GM23338 (cell line): ENCODE results near the gene FIGN. TPM values are rescaled to one million over a fixed set of nuclear protein-coding genes. Genes with fewer than 3 reads are reported as not detected.

ENCODE experiments used
- ATAC-seq: fragments of 200-7000 bp; cut with Tn5 transposase; 3 replicates; pipeline ENCODE4 v1.9.1; 2020
- DNase-seq: peaks from one replicate; pipeline ENCODE4 v3.0.0-alpha.2; 2015; ENCODE audit warnings: low spot score
- H2AFZ ChIP-seq: fragments of 200-600 bp; sonication (generic); 2 replicates; pipeline ENCODE4 v1.8.0; 2016; ENCODE audit warnings: antibody characterized with exemption, mild to moderate bottlenecking, moderate library complexity
- H3F3A ChIP-seq: fragments of 200-600 bp; sonication (generic); replicated peaks from 2 replicates; pipeline ENCODE4 v1.8.0; 2017; ENCODE audit warnings: antibody characterized with exemption, mixed run types, low read depth
- H3K27ac ChIP-seq: fragments of 200-600 bp; sonication (generic); 2 replicates; pipeline ENCODE4 v1.6.1; 2016; ENCODE audit warnings: low read depth
- H3K27me3 ChIP-seq: fragments of 200-600 bp; sonication (generic); 2 replicates; pipeline ENCODE4 v1.8.0; 2016; ENCODE audit warnings: mild to moderate bottlenecking, mixed run types, moderate library complexity; ENCODE audit not compliant: insufficient read depth
- H3K36me3 ChIP-seq: fragments of 200-600 bp; sonication (generic); 2 replicates; pipeline ENCODE4 v1.8.0; 2016; ENCODE audit warnings: mild to moderate bottlenecking; ENCODE audit not compliant: insufficient read depth
- H3K4me1 ChIP-seq: fragments of 200-600 bp; sonication (generic); 2 replicates; pipeline ENCODE4 v1.8.0; 2016; ENCODE audit warnings: mild to moderate bottlenecking, moderate library complexity; ENCODE audit not compliant: insufficient read depth
- H3K4me2 ChIP-seq: fragments of 200-600 bp; sonication (generic); 2 replicates; pipeline ENCODE4 v1.7.1; 2017; ENCODE audit warnings: mixed run types
- H3K4me3 ChIP-seq: fragments of 200-600 bp; sonication (generic); 2 replicates; pipeline ENCODE4 v1.6.1; 2016; ENCODE audit warnings: mixed run types
- H3K79me2 ChIP-seq: fragments of 200-600 bp; sonication (generic); replicated peaks from 2 replicates; pipeline ENCODE4 v1.8.0; 2017; ENCODE audit warnings: mild to moderate bottlenecking; ENCODE audit not compliant: insufficient read depth
- H3K9me2 ChIP-seq: fragments of 200-600 bp; sonication (generic); 2 replicates; pipeline ENCODE4 v1.8.0; 2017; ENCODE audit not compliant: insufficient read depth
- H4K20me1 ChIP-seq: fragments of 200-600 bp; sonication (generic); replicated peaks from 2 replicates; pipeline ENCODE4 v1.8.0; 2017; ENCODE audit warnings: mild to moderate bottlenecking; ENCODE audit not compliant: insufficient read depth
- H3K27ac Mint-ChIP-seq: 2 replicates; pipeline ENCODE4 v1.8.0; 2020; ENCODE audit warnings: inconsistent platforms, mild to moderate bottlenecking, moderate library complexity, mixed read lengths
- H3K27me3 Mint-ChIP-seq: 3 replicates; pipeline ENCODE4 v1.8.0; 2022; ENCODE audit warnings: low read depth, mild to moderate bottlenecking, moderate library complexity, mixed read lengths, inconsistent platforms; ENCODE audit not compliant: insufficient read depth, poor library complexity
- H3K36me3 Mint-ChIP-seq: 3 replicates; pipeline ENCODE4 v1.8.0; 2021; ENCODE audit warnings: low read depth, mild to moderate bottlenecking, inconsistent platforms, moderate library complexity, mixed read lengths
- H3K4me1 Mint-ChIP-seq: 3 replicates; pipeline ENCODE4 v1.8.0; 2020; ENCODE audit warnings: mild to moderate bottlenecking, inconsistent platforms, mixed read lengths
- H3K4me3 Mint-ChIP-seq: 3 replicates; pipeline ENCODE4 v1.8.0; 2021; ENCODE audit warnings: moderate library complexity, mild to moderate bottlenecking, inconsistent platforms, mixed read lengths
- H3K9me3 Mint-ChIP-seq: 3 replicates; pipeline ENCODE4 v1.8.0; 2020; ENCODE audit warnings: moderate library complexity, mild to moderate bottlenecking, inconsistent platforms, mixed read lengths
- CREB1 ChIP-seq: fragments of 250-450 bp; sonication (Bioruptor Pico); IDR thresholded peaks from 2 replicates; pipeline ENCODE4 v1.5.0; 2020; ENCODE audit warnings: low read depth, mild to moderate bottlenecking, moderate library complexity
- EZH2 ChIP-seq: fragments of 200-600 bp; sonication (generic); IDR thresholded peaks from one replicate; pipeline ENCODE4 v1.8.0; 2017; ENCODE audit warnings: antibody characterized with exemption, mild to moderate bottlenecking, low read depth; ENCODE audit not compliant: unreplicated experiment
- JUNB ChIP-seq: IDR thresholded peaks from one replicate; pipeline ENCODE4 v1.6.1; 2016; ENCODE audit warnings: antibody characterized with exemption; ENCODE audit not compliant: unreplicated experiment
- NANOG ChIP-seq: IDR thresholded peaks from 2 replicates; pipeline ENCODE4 v1.6.1; 2016; ENCODE audit warnings: antibody characterized with exemption, borderline replicate concordance
- POLR2AphosphoS5 ChIP-seq: IDR thresholded peaks from 2 replicates; pipeline ENCODE4 v1.6.1; 2016; ENCODE audit warnings: antibody characterized with exemption, low read depth
- STAT1 ChIP-seq: IDR thresholded peaks from one replicate; pipeline ENCODE4 v1.6.1; 2016; ENCODE audit warnings: antibody characterized with exemption; ENCODE audit not compliant: unreplicated experiment
- ZNF114 ChIP-seq: fragments of 250-450 bp; sonication (Bioruptor Pico); IDR thresholded peaks from 2 replicates; pipeline ENCODE4 v1.5.0; 2020; ENCODE audit warnings: mild to moderate bottlenecking, moderate library complexity
- ZNF331 ChIP-seq: fragments of 250-450 bp; sonication (Bioruptor Pico); IDR thresholded peaks from 2 replicates; pipeline ENCODE4 v1.5.0; 2020; ENCODE audit warnings: low read depth, mild to moderate bottlenecking, moderate library complexity
- polyA plus RNA-seq: library from polyadenylated mRNA; unstranded; fragments of >200 nt; fragmentation: Nextera tagmentation; extraction: Ambion mirVana; gene quantifications from 2 replicates; pipeline ENCODE4 v1.2.1, GENCODE V29; 2016
- total RNA-seq: library from RNA; depleted of rRNA; stranded (reverse); fragments of >200 nt; shearing (Covaris generic); gene quantifications from 2 replicates; pipeline ENCODE4 v1.2.3, GENCODE V29; 2014
- TF ChIP-seq, protein P1 (sequence below): IDR thresholded peaks from one replicate; pipeline ENCODE4 v1.6.1; 2018; ENCODE audit warnings: antibody characterized with exemption; ENCODE audit not compliant: unreplicated experiment
- TF ChIP-seq, protein P2 (sequence below), 2 experiments: fragments of 200-600 bp in 1 of 2; sonication (generic) in 1 of 2; conservative IDR thresholded peaks; 2 replicates each; pipeline versions ENCODE4 v1.5.1 to v1.6.1; 2016 to 2017; ENCODE audit warnings: antibody characterized with exemption in 2 of 2, low read depth in 2 of 2, mild to moderate bottlenecking in 2 of 2, moderate library complexity in 1 of 2
- TF ChIP-seq, protein P3 (sequence below): IDR thresholded peaks from 2 replicates; pipeline ENCODE4 v1.6.1; 2016; ENCODE audit warnings: antibody characterized with exemption

The FIGN gene
- total and polyA plus RNA-seq, 2 experiments from 2014 or later: 17.2 to 23.6 TPM

DNA sequence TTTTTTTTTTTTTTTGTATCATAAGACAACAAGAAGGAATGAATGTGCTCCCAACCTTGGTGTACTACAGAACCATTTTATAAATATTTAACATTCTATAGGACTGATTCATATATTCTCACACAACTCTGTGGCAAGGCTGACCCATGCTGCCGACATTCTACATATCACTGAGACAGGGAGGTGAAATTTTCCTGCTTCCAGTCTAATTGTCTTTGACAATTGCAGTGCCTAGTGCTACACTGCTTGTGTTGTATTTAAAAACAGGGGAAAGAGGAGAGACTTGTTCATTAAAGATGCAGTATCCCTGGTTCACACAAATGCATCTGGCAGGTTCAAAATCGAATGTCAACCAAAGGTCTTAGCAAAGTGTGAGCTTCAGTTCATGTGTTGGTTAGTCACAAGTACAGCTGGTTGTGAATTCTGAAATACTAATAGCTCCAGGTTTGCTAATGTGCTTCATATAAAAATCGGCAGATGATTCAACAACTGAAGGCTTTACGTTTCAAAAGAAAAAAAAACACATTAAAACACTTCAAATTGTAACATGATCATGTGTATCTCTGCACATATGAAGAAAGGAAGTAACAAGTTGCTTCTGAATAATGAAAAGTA is 130.8 kb downstream of the FIGN start (continued):
- TF ChIP-seq, protein P1, sequence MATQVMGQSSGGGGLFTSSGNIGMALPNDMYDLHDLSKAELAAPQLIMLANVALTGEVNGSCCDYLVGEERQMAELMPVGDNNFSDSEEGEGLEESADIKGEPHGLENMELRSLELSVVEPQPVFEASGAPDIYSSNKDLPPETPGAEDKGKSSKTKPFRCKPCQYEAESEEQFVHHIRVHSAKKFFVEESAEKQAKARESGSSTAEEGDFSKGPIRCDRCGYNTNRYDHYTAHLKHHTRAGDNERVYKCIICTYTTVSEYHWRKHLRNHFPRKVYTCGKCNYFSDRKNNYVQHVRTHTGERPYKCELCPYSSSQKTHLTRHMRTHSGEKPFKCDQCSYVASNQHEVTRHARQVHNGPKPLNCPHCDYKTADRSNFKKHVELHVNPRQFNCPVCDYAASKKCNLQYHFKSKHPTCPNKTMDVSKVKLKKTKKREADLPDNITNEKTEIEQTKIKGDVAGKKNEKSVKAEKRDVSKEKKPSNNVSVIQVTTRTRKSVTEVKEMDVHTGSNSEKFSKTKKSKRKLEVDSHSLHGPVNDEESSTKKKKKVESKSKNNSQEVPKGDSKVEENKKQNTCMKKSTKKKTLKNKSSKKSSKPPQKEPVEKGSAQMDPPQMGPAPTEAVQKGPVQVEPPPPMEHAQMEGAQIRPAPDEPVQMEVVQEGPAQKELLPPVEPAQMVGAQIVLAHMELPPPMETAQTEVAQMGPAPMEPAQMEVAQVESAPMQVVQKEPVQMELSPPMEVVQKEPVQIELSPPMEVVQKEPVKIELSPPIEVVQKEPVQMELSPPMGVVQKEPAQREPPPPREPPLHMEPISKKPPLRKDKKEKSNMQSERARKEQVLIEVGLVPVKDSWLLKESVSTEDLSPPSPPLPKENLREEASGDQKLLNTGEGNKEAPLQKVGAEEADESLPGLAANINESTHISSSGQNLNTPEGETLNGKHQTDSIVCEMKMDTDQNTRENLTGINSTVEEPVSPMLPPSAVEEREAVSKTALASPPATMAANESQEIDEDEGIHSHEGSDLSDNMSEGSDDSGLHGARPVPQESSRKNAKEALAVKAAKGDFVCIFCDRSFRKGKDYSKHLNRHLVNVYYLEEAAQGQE: no peak
- TF ChIP-seq ZNF114 (CRISPR knock-in tag) (no peak), JUNB (no peak), EZH2 (no peak), POLR2AphosphoS5 (no peak), NANOG (no peak)

- peaks cover 64% of the 10 kb centered on the region for H3K4me1 Mint-ChIP-seq
- H3K36me3 Mint-ChIP-seq: no peaks in the 10 kb centered on the region
- TF ChIP-seq ZNF331 (CRISPR knock-in tag) (no peak), STAT1 (no peak), NANOG (no peak), CREB1 (CRISPR knock-in tag) (no peak), EZH2 (no peak), POLR2AphosphoS5 (no peak), ZNF114 (CRISPR knock-in tag) (no peak)
- TF ChIP-seq, protein P1: no peak
- TF ChIP-seq, protein P2, sequence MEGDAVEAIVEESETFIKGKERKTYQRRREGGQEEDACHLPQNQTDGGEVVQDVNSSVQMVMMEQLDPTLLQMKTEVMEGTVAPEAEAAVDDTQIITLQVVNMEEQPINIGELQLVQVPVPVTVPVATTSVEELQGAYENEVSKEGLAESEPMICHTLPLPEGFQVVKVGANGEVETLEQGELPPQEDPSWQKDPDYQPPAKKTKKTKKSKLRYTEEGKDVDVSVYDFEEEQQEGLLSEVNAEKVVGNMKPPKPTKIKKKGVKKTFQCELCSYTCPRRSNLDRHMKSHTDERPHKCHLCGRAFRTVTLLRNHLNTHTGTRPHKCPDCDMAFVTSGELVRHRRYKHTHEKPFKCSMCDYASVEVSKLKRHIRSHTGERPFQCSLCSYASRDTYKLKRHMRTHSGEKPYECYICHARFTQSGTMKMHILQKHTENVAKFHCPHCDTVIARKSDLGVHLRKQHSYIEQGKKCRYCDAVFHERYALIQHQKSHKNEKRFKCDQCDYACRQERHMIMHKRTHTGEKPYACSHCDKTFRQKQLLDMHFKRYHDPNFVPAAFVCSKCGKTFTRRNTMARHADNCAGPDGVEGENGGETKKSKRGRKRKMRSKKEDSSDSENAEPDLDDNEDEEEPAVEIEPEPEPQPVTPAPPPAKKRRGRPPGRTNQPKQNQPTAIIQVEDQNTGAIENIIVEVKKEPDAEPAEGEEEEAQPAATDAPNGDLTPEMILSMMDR (conservative IDR thresholded peaks at IDR 0.05; ENCODE audit: low read depth in 2 of 2): no peak
- TF ChIP-seq, protein P3, sequence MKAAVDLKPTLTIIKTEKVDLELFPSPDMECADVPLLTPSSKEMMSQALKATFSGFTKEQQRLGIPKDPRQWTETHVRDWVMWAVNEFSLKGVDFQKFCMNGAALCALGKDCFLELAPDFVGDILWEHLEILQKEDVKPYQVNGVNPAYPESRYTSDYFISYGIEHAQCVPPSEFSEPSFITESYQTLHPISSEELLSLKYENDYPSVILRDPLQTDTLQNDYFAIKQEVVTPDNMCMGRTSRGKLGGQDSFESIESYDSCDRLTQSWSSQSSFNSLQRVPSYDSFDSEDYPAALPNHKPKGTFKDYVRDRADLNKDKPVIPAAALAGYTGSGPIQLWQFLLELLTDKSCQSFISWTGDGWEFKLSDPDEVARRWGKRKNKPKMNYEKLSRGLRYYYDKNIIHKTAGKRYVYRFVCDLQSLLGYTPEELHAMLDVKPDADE: no peak
Measured at GRCh38 chr2:163602196-163602595, 133.6 kb downstream of the FIGN start.

More at GRCh38 chr2:163602196-163602595, 133.6 kb downstream of the FIGN start:
- no peaks in the 10 kb centered on the region for H3K9me2 ChIP-seq
- no peaks in the 10 kb centered on the region for H3K9me3 Mint-ChIP-seq
- H3K79me2 ChIP-seq: no peaks in the 10 kb centered on the region
- no peaks in the 10 kb centered on the region for H3K27me3 ChIP-seq
- H3K4me1 ChIP-seq: peaks cover 88% of the 10 kb centered on the region
- no peaks in the 10 kb centered on the region for H3K27me3 Mint-ChIP-seq
- no peak overlapping the region for H3K27ac ChIP-seq
- no peak overlapping the region for H2AFZ ChIP-seq
- DNase-seq (no peak), ATAC-seq (0 out of 3 replicates have a peak, but pooled peaks have one; percentile 33)
- H3K4me3 ChIP-seq: no peak overlapping the region
- H3K27ac Mint-ChIP-seq: peak overlapping the region; percentile 18; the same call in 1 of the 2 replicates
- no peak overlapping the region for H3K4me3 Mint-ChIP-seq
- H3K4me2 ChIP-seq: peak overlapping the region; percentile 30; the same call in 1 of the 2 replicates
- H3F3A ChIP-seq: no peaks in the 10 kb centered on the region
- no peaks in the 10 kb centered on the region for H4K20me1 ChIP-seq
- H3K36me3 ChIP-seq: no peaks in the 10 kb centered on the region
